K562 (cell line): ENCODE measurements around the gene GNGT1.

ENCODE experiments used
- CTCF ChIP-seq, 3 experiments: IDR thresholded peaks in 2 of 3; conservative IDR thresholded peaks in 1 of 3; 2 replicates each; pipeline ENCODE4 v1.5.1; 2011 to 2012; ENCODE audit warnings: low read length in 3 of 3, mild to moderate bottlenecking in 3 of 3, control low read depth in 2 of 3, improper control_type of control experiment in 1 of 3, inconsistent platforms in 1 of 3, low read depth in 1 of 3, mixed read lengths in 1 of 3, moderate library complexity in 1 of 3; ENCODE audit not compliant: insufficient read depth in 2 of 3
- CXXC5 ChIP-seq: fragments of 250-450 bp; sonication (Bioruptor Pico); IDR thresholded peaks from 2 replicates; pipeline ENCODE4 v1.8.0; 2022; ENCODE audit warnings: inconsistent platforms, mild to moderate bottlenecking, moderate library complexity
- FOS ChIP-seq: IDR thresholded peaks from 3 replicates; pipeline ENCODE4 v1.6.1; 2011; ENCODE audit not compliant: insufficient read length; ENCODE audit errors: extremely low read depth
- FOXK2 ChIP-seq, 2 experiments: fragments of 450-650 bp; IDR thresholded peaks in 1 of 2; conservative IDR thresholded peaks in 1 of 2; 2 replicates each; pipeline ENCODE4 v1.6.1; 2016; ENCODE audit warnings: low read depth in 2 of 2, mild to moderate bottlenecking in 1 of 2
- HCFC1 ChIP-seq: IDR thresholded peaks from 2 replicates; pipeline ENCODE4 v1.6.1; 2012; ENCODE audit warnings: low read depth, low read length, improper control_type of control experiment
- HDAC6 ChIP-seq: IDR thresholded peaks from 2 replicates; pipeline ENCODE4 v1.6.1; 2012; ENCODE audit warnings: low read depth, mild to moderate bottlenecking, control low read depth, inconsistent platforms, low read length, moderate library complexity
- PYGO2 ChIP-seq: fragments of 450-650 bp; IDR thresholded peaks from 2 replicates; pipeline ENCODE4 v1.6.1; 2016; ENCODE audit warnings: mild to moderate bottlenecking, missing genetic modification characterization, moderate library complexity, missing compliant biosample characterization
- RAD21 ChIP-seq, 2 experiments: fragments of 250-450 bp in 1 of 2; fragments of 450-650 bp in 1 of 2; sonication (Bioruptor Pico) in 1 of 2; formaldehyde crosslinking in 1 of 2; IDR thresholded peaks in 1 of 2; conservative IDR thresholded peaks in 1 of 2; 2 replicates each; pipeline versions ENCODE4 v1.4.0 to v1.8.0; 2020 to 2022; ENCODE audit warnings: mild to moderate bottlenecking in 2 of 2, moderate library complexity in 1 of 2
- SAFB2 ChIP-seq: fragments of 200-400 bp; formaldehyde crosslinking; IDR thresholded peaks from 2 replicates; pipeline ENCODE4 v1.6.1; 2018; ENCODE audit warnings: borderline replicate concordance, low read length, low read depth, moderate library complexity; ENCODE audit not compliant: severe bottlenecking
- SPI1 ChIP-seq: IDR thresholded peaks from 2 replicates; pipeline ENCODE4 v1.6.1; 2011; ENCODE audit warnings: low read depth, low read length, control low read depth, borderline replicate concordance
- TAF15 ChIP-seq: fragments of 200-400 bp; formaldehyde crosslinking; IDR thresholded peaks from 2 replicates; pipeline ENCODE4 v1.6.1; 2017; ENCODE audit warnings: mild to moderate bottlenecking, low read depth, low read length, moderate library complexity
- TSHZ1 ChIP-seq: fragments of 250-450 bp; sonication (Bioruptor Pico); IDR thresholded peaks from 2 replicates; pipeline ENCODE4 v1.4.0; 2020; ENCODE audit warnings: mild to moderate bottlenecking, moderate library complexity
- YY1 ChIP-seq, 3 experiments: IDR thresholded peaks; 2 replicates each; pipeline ENCODE4 v1.6.1; 2011; ENCODE audit warnings: low read length in 2 of 3, mild to moderate bottlenecking in 2 of 3, moderate library complexity in 2 of 3, borderline replicate concordance in 1 of 3, control low read depth in 1 of 3, low read depth in 1 of 3; ENCODE audit not compliant: insufficient read depth in 3 of 3, insufficient replicate concordance in 2 of 3, control insufficient read depth in 1 of 3, insufficient read length in 1 of 3; ENCODE audit errors: extremely low read depth in 1 of 3
- ZNF274 ChIP-seq: IDR thresholded peaks from 2 replicates; pipeline ENCODE4 v1.6.1; 2011; ENCODE audit warnings: low read depth, mild to moderate bottlenecking, low read length, moderate library complexity, borderline replicate concordance

- TF ChIP-seq YY1 (IDR thresholded peaks at IDR 0.05; ENCODE audit: borderline replicate concordance in 1 of 3, control insufficient read depth in 1 of 3, extremely low read depth in 1 of 3, insufficient read depth in 3 of 3, insufficient read length in 1 of 3, insufficient replicate concordance in 2 of 3, low read depth in 1 of 3, low read length in 2 of 3) = no peak
- TF ChIP-seq ZNF274 = no peak
- no peak for TF ChIP-seq FOS
- TF ChIP-seq SPI1 = no peak
- TF ChIP-seq TAF15 = no peak
- TF ChIP-seq PYGO2 (tag) = no peak
- TF ChIP-seq SAFB2 = no peak
- no peak for TF ChIP-seq TSHZ1 (CRISPR knock-in tag)
- TF ChIP-seq RAD21 (CRISPR knock-in tag; conservative IDR thresholded peaks at IDR 0.05 in 1 of 2, IDR thresholded peaks at IDR 0.05 in 1 of 2) = no peak
- no peak for TF ChIP-seq FOXK2 (conservative IDR thresholded peaks at IDR 0.05 in 1 of 2, IDR thresholded peaks at IDR 0.05 in 1 of 2; ENCODE audit: low read depth in 2 of 2)
- no peak for TF ChIP-seq CXXC5 (CRISPR knock-in tag)
- no peak for TF ChIP-seq HDAC6
- TF ChIP-seq CTCF (IDR thresholded peaks at IDR 0.05 in 2 of 3, conservative IDR thresholded peaks at IDR 0.05 in 1 of 3; ENCODE audit: insufficient read depth in 2 of 3, low read depth in 1 of 3, low read length in 3 of 3) = no peak
- no peak for TF ChIP-seq HCFC1
Observed at GRCh38 chr7:93858857-93859256, 47.5 kb upstream of the GNGT1 start.
